ENCODE results near the gene NAXD. TPM values are rescaled to one million over a fixed set of nuclear protein-coding genes. Genes with fewer than 3 reads are reported as not detected.

NAXD gene
- total RNA-seq, 1 experiment from 2014 or later: 18.7 TPM

DNA sequence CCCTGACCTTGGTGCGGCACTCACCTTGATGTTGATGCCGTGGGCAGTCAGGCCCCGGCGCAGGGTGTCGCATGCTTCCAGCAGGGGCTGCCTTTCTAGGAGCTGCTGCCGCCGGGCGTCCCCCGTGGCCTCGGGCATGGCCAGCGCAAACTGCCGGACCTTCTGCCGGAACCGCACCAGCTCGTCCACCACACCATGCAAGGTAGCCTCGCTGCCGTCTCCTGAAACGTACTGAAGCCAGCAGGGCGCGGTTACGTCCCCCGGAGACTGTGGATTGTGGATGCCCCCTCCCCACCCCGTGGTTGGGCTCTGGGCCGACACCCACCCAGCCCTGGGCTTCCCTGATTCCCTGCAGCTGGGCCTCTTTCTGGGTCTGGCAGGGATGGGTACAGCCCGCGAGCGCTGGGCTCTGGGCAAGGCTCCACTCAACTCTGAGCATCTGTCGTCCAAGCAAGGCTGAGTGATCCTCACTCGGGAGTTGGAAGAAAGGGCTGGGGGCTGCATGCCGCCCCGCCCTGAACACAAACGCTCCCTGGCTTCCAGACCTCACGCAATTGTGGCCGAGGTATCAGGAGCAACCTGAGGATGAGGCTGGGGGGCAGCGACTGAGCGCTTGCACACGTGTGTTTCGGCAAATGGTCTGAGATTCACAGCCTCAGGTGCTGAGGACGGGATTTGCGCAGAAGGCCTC lies 27.1 kb downstream of the NAXD start:
- BruUV-seq (replicated peaks): no TSS peak

GRCh38 chr13:110643324-110643723 lies 28.0 kb downstream of the NAXD start:
- Histone ChIP-seq H3K4me3 (ENCODE audit: low read length) (no peak overlapping the region), H3F3A (ENCODE audit: low read length, unreplicated experiment) (no peaks in the 10 kb centered on the region), H3K9me2 (replicated peaks; ENCODE audit: low read length) (no peaks in the 10 kb centered on the region), H3K27ac (ENCODE audit: low read length) (no peak overlapping the region), H3K9ac (ENCODE audit: low read length) (no peak overlapping the region), H3K36me3 (ENCODE audit: low read depth, low read length) (peaks cover 6% of the 10 kb centered on the region; the same call in 1 of the 2 replicates), H3K9me3 (ENCODE audit: low read length) (no peaks in the 10 kb centered on the region), H3K27me3 (ENCODE audit: low read length) (no peaks in the 10 kb centered on the region), H3K4me1 (ENCODE audit: insufficient read depth, low read length) (no peaks in the 10 kb centered on the region), H4K20me1 (ENCODE audit: low read length) (no peaks in the 10 kb centered on the region), H2AFZ (ENCODE audit: low read length) (no peak overlapping the region), H3K4me2 (ENCODE audit: low read length) (no peak overlapping the region), H3K79me2 (ENCODE audit: low read length) (no peaks in the 10 kb centered on the region)
- POLR2A ChIA-PET (ENCODE audit: unreplicated experiment): no interaction called here
- BruUV-seq (replicated peaks): no TSS peak
- intact Hi-C loops (cut with micrococcal nuclease): no loop called here
- TF ChIP-seq, protein P1, sequence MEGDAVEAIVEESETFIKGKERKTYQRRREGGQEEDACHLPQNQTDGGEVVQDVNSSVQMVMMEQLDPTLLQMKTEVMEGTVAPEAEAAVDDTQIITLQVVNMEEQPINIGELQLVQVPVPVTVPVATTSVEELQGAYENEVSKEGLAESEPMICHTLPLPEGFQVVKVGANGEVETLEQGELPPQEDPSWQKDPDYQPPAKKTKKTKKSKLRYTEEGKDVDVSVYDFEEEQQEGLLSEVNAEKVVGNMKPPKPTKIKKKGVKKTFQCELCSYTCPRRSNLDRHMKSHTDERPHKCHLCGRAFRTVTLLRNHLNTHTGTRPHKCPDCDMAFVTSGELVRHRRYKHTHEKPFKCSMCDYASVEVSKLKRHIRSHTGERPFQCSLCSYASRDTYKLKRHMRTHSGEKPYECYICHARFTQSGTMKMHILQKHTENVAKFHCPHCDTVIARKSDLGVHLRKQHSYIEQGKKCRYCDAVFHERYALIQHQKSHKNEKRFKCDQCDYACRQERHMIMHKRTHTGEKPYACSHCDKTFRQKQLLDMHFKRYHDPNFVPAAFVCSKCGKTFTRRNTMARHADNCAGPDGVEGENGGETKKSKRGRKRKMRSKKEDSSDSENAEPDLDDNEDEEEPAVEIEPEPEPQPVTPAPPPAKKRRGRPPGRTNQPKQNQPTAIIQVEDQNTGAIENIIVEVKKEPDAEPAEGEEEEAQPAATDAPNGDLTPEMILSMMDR (conservative IDR thresholded peaks at IDR 0.05; ENCODE audit: low read depth, low read length): no peak
- TF ChIP-seq EZH2 (IDR thresholded peaks at IDR 0.05; ENCODE audit: low read length, unreplicated experiment) (no peak), EZH2phosphoT487 (IDR thresholded peaks at IDR 0.05; ENCODE audit: borderline replicate concordance, low read length) (no peak)
- CTCF ChIA-PET: no interaction called here
- DNase-seq: no peak
- ATAC-seq: no peak

More for the DNA sequence above, 27.1 kb downstream of the NAXD start:
- no peaks in the 10 kb centered on the region for H3K9me2 ChIP-seq (replicated peaks; ENCODE audit: low read length)
- no peak overlapping the region for H3K4me3 ChIP-seq (ENCODE audit: low read length)
- H3K4me2 ChIP-seq (ENCODE audit: low read length): no peak overlapping the region
- H2AFZ ChIP-seq (ENCODE audit: low read length): no peak overlapping the region
- H3K27ac ChIP-seq (ENCODE audit: low read length): no peak overlapping the region
- intact Hi-C loops (cut with micrococcal nuclease): no loop called here
- ChIA-PET POLR2A (ENCODE audit: unreplicated experiment) (no interaction called here), CTCF (no interaction called here)
- H3F3A ChIP-seq (ENCODE audit: low read length, unreplicated experiment): no peaks in the 10 kb centered on the region
- peaks cover 6% of the 10 kb centered on the region; the same call in 1 of the 2 replicates for H3K36me3 ChIP-seq (ENCODE audit: low read depth, low read length)
- TF ChIP-seq, protein P1 (conservative IDR thresholded peaks at IDR 0.05; ENCODE audit: low read depth, low read length): no peak
- TF ChIP-seq EZH2phosphoT487 (IDR thresholded peaks at IDR 0.05; ENCODE audit: borderline replicate concordance, low read length) (no peak), EZH2 (IDR thresholded peaks at IDR 0.05; ENCODE audit: low read length, unreplicated experiment) (no peak)
- no peak overlapping the region for H3K9ac ChIP-seq (ENCODE audit: low read length)
- H3K4me1 ChIP-seq (ENCODE audit: insufficient read depth, low read length): no peaks in the 10 kb centered on the region
- H3K9me3 ChIP-seq (ENCODE audit: low read length): no peaks in the 10 kb centered on the region
- DNase-seq (no peak), ATAC-seq (no peak)
- no peaks in the 10 kb centered on the region for H4K20me1 ChIP-seq (ENCODE audit: low read length)
- H3K27me3 ChIP-seq (ENCODE audit: low read length): no peaks in the 10 kb centered on the region
- H3K79me2 ChIP-seq (ENCODE audit: low read length): no peaks in the 10 kb centered on the region

DNA sequence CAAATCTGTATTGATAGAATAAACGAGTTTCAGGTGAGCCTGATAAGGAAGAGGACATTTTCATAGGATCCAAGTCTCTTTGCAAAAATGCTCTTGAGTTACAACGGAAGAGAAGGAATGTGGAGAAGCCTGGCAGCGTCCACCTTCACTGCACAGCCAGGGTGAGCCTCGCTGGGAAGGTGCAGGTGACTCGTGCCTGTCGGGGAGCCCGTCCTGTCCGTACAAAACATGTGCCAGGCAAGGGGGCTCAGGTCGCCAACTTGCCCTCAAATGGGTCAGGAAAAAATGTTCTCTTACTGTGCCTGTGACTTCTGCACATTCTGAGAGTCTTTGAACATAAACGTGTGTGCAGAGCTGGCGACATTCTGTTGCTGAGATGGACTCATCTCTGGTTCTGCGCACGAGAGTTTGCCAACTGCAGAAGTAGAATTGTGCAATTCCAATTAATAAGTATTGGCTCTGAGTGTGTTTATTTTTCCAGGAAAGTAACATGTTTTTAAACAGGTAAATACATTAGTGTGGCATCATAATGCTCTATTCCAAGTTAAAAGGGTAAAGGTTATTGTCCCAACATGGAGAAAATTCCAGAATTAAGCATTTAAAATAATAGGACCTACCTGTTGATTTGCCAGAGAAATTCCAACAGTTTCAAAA lies 28.6 kb downstream of the NAXD start:
- no peak for DNase-seq
- no peaks in the 10 kb centered on the region for H4K20me1 ChIP-seq (ENCODE audit: low read length)
- no peaks in the 10 kb centered on the region for H3K27me3 ChIP-seq (ENCODE audit: low read length)
- TF ChIP-seq, protein P1 (conservative IDR thresholded peaks at IDR 0.05; ENCODE audit: low read depth, low read length): no peak
- no peak for TF ChIP-seq EZH2 (IDR thresholded peaks at IDR 0.05; ENCODE audit: low read length, unreplicated experiment)
- TF ChIP-seq EZH2phosphoT487 (IDR thresholded peaks at IDR 0.05; ENCODE audit: borderline replicate concordance, low read length): no peak
- H3K4me1 ChIP-seq (ENCODE audit: insufficient read depth, low read length): no peaks in the 10 kb centered on the region
- intact Hi-C loops (cut with micrococcal nuclease): no loop called here
- no peak overlapping the region for H3K9ac ChIP-seq (ENCODE audit: low read length)
- BruUV-seq (replicated peaks): no TSS peak
- H3K9me3 ChIP-seq (ENCODE audit: low read length): no peaks in the 10 kb centered on the region
- no peak overlapping the region for H3K27ac ChIP-seq (ENCODE audit: low read length)
- CTCF ChIA-PET: interaction anchor here (0.5 to 1.4 kb wide), 2 partner anchors 27 to 146 kb away, joined by 4 read pairs; no protein-coding TSS in a partner anchor
- H3K4me2 ChIP-seq (ENCODE audit: low read length): no peak overlapping the region
- no peaks in the 10 kb centered on the region for H3F3A ChIP-seq (ENCODE audit: low read length, unreplicated experiment)
- no peak for ATAC-seq
- H3K9me2 ChIP-seq (replicated peaks; ENCODE audit: low read length): no peaks in the 10 kb centered on the region
- POLR2A ChIA-PET (ENCODE audit: unreplicated experiment): no interaction called here
- no peak overlapping the region for H3K4me3 ChIP-seq (ENCODE audit: low read length)
- H3K79me2 ChIP-seq (ENCODE audit: low read length): no peaks in the 10 kb centered on the region
- H2AFZ ChIP-seq (ENCODE audit: low read length): no peak overlapping the region
- H3K36me3 ChIP-seq (ENCODE audit: low read depth, low read length): peaks cover 6% of the 10 kb centered on the region; the same call in 1 of the 2 replicates
